OCI-LY1 (cell line): ENCODE results near the gene DHRS7B.

Experiments
- H2AFZ ChIP-seq: fragments of 200-600 bp; sonication (generic), shearing (Covaris generic); 2 replicates; pipeline ENCODE4 v1.6.0; 2014; ENCODE audit warnings: antibody characterized with exemption, mild to moderate bottlenecking, low read length
- H3F3A ChIP-seq: fragments of 200-600 bp; sonication (generic), shearing (Covaris generic); 2 replicates; pipeline ENCODE4 v1.6.0; 2014; ENCODE audit warnings: mild to moderate bottlenecking, antibody characterized with exemption, low read length, moderate library complexity; ENCODE audit not compliant: insufficient read depth
- H3K27ac ChIP-seq: fragments of 200-600 bp; sonication (generic); 2 replicates; pipeline ENCODE4 v1.5.1; 2014; ENCODE audit warnings: low read length, mixed run types, mild to moderate bottlenecking, low read depth; ENCODE audit not compliant: poor library complexity, severe bottlenecking
- H3K27me3 ChIP-seq: fragments of 200-600 bp; sonication (generic); 2 replicates; pipeline ENCODE4 v1.6.0; 2014; ENCODE audit warnings: antibody characterized with exemption, mild to moderate bottlenecking, low read length, moderate library complexity; ENCODE audit not compliant: insufficient read depth
- H3K36me3 ChIP-seq: fragments of 200-600 bp; sonication (generic); 2 replicates; pipeline ENCODE4 v1.6.1; 2014; ENCODE audit warnings: mild to moderate bottlenecking, antibody characterized with exemption, low read length, moderate library complexity, mixed read lengths; ENCODE audit not compliant: insufficient read depth
- H3K4me1 ChIP-seq: fragments of 200-600 bp; sonication (generic); 2 replicates; pipeline ENCODE4 v1.5.1; 2014; ENCODE audit warnings: mild to moderate bottlenecking, low read length, moderate library complexity; ENCODE audit not compliant: insufficient read depth, severe bottlenecking
- H3K4me2 ChIP-seq: fragments of 200-600 bp; sonication (generic), shearing (Covaris generic); 2 replicates; pipeline ENCODE4 v1.6.1; 2014; ENCODE audit warnings: low read length
- H3K4me3 ChIP-seq: fragments of 200-600 bp; sonication (generic); 2 replicates; pipeline ENCODE4 v1.5.1; 2014; ENCODE audit warnings: low read length, low read depth, mild to moderate bottlenecking, mixed read lengths; ENCODE audit not compliant: poor library complexity, severe bottlenecking
- H3K79me2 ChIP-seq: fragments of 200-600 bp; shearing (Covaris generic); 2 replicates; pipeline ENCODE4 v1.6.1; 2016; ENCODE audit warnings: mixed run types, low read length, mixed read lengths; ENCODE audit not compliant: insufficient read depth
- H3K9ac ChIP-seq: fragments of 200-600 bp; sonication (generic), shearing (Covaris generic); 2 replicates; pipeline ENCODE4 v1.6.1; 2014; ENCODE audit warnings: mild to moderate bottlenecking, low read length, mixed read lengths
- H3K9me2 ChIP-seq: fragments of 200-600 bp; sonication (generic), shearing (Covaris generic); 2 replicates; pipeline ENCODE4 v1.6.1; 2014; ENCODE audit warnings: low read depth, mild to moderate bottlenecking, low read length, mixed read lengths
- H3K9me3 ChIP-seq: fragments of 200-600 bp; shearing (Covaris generic); 2 replicates; pipeline ENCODE4 v1.6.1; 2014; ENCODE audit warnings: low read length, mixed read lengths
- H4K20me1 ChIP-seq: fragments of 200-600 bp; sonication (generic), shearing (Covaris generic); 2 replicates; pipeline ENCODE4 v1.6.0; 2016; ENCODE audit warnings: mild to moderate bottlenecking, low read length; ENCODE audit not compliant: insufficient read depth
- EZH2 ChIP-seq: fragments of 200-600 bp; sonication (generic), shearing (Covaris generic); IDR thresholded peaks from 2 replicates; pipeline ENCODE4 v1.8.0; 2017; ENCODE audit warnings: borderline replicate concordance, mixed run types, mild to moderate bottlenecking, antibody characterized with exemption, low read length, moderate library complexity, mixed read lengths
- TF ChIP-seq, protein P1 (sequence below): fragments of 200-600 bp; sonication (generic), shearing (Covaris generic); IDR thresholded peaks from 2 replicates; pipeline ENCODE4 v1.5.1; 2017; ENCODE audit warnings: mild to moderate bottlenecking, antibody characterized with exemption, low read length, moderate library complexity, mixed read lengths

The DHRS7B gene

DNA sequence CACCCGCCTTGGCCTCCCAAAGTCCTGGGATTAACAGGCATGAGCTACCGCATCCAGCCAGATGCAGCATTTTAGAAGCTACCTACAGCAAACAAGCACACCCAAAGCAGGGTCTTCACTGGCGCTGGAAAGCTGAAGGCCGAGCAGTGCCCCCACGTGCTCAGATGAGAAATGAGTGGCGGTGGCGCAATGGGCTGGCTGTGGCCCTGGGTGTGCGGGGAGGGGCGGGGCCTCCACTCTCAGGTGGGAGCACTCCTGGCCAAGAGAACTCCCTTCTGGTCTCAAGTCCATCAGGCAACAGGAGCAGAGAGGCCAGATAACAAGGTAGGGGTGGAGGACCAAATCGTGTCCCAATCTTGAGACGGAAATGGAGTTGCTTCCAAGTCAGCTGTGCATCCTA, 75.1 kb downstream of the DHRS7B start:
- no peaks in the 10 kb centered on the region for H4K20me1 ChIP-seq
- no peaks in the 10 kb centered on the region for H3K9me3 ChIP-seq
- no peak overlapping the region for H2AFZ ChIP-seq
- no peak overlapping the region for H3K9ac ChIP-seq
- peaks cover 34% of the 10 kb centered on the region for H3K79me2 ChIP-seq
- peaks cover 33% of the 10 kb centered on the region for H3K4me1 ChIP-seq
- no peaks in the 10 kb centered on the region for H3F3A ChIP-seq
- no peak overlapping the region for H3K27ac ChIP-seq
- H3K4me3 ChIP-seq: no peak overlapping the region
- no peaks in the 10 kb centered on the region for H3K27me3 ChIP-seq
- H3K9me2 ChIP-seq: no peaks in the 10 kb centered on the region
- peaks cover 32% of the 10 kb centered on the region for H3K36me3 ChIP-seq
- TF ChIP-seq, protein P1, sequence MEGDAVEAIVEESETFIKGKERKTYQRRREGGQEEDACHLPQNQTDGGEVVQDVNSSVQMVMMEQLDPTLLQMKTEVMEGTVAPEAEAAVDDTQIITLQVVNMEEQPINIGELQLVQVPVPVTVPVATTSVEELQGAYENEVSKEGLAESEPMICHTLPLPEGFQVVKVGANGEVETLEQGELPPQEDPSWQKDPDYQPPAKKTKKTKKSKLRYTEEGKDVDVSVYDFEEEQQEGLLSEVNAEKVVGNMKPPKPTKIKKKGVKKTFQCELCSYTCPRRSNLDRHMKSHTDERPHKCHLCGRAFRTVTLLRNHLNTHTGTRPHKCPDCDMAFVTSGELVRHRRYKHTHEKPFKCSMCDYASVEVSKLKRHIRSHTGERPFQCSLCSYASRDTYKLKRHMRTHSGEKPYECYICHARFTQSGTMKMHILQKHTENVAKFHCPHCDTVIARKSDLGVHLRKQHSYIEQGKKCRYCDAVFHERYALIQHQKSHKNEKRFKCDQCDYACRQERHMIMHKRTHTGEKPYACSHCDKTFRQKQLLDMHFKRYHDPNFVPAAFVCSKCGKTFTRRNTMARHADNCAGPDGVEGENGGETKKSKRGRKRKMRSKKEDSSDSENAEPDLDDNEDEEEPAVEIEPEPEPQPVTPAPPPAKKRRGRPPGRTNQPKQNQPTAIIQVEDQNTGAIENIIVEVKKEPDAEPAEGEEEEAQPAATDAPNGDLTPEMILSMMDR: no peak
- no peak for TF ChIP-seq EZH2
- H3K4me2 ChIP-seq: no peak overlapping the region; the same call in 1 of the 2 replicates

DNA sequence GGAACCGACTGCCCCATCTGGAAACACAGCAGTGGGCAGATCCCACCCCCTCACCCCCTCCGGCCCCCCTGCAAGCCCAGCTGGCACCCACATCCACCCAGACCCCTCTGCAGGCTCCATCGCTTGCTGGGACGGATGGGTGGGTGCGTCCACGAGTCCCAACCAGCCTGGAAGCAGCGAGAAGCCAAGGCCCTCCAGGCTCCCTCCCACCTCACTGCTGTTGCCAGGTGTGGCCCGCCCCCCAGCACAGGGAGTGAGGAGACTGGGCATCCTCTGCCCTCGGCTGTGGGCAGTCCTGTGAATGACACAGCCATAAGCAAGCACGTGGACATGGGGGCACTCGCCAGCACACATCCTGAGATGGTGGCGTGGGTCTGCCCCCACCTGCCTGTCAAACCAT, 75.7 kb downstream of the DHRS7B start:
- H3K27me3 ChIP-seq: no peaks in the 10 kb centered on the region
- no peak overlapping the region for H2AFZ ChIP-seq
- H3K27ac ChIP-seq: no peak overlapping the region
- peaks cover 33% of the 10 kb centered on the region for H3K4me1 ChIP-seq
- H3K9ac ChIP-seq: no peak overlapping the region
- TF ChIP-seq, protein P1: no peak
- no peak for TF ChIP-seq EZH2
- H3K9me2 ChIP-seq: no peaks in the 10 kb centered on the region
- no peaks in the 10 kb centered on the region for H3F3A ChIP-seq
- H3K4me3 ChIP-seq: no peak overlapping the region
- H4K20me1 ChIP-seq: no peaks in the 10 kb centered on the region
- peaks cover 40% of the 10 kb centered on the region for H3K79me2 ChIP-seq
- peaks cover 31% of the 10 kb centered on the region for H3K36me3 ChIP-seq
- no peaks in the 10 kb centered on the region for H3K9me3 ChIP-seq
- no peak overlapping the region for H3K4me2 ChIP-seq

DNA sequence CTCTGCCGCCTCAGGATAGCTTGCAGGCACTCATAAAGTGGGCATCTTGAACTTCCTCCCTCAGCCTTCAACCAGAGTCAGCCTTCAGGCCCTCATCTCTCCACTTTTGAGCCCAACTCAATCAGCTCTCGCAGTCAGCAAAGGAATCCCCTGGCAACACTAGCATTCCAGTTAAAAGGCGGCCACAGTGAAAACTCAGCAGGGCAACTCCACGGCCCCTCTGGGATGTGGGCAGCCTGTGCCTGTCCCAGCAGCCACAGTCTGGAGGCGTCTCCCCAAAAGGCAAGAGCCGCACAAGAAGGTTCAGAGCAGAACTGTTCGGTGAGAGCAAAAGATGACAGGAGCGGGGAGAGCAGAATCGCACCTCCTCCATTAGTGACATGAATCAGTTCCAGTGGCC, 78.2 kb downstream of the DHRS7B start:
- TF ChIP-seq, protein P1: no peak
- no peak for TF ChIP-seq EZH2
- no peak overlapping the region for H3K9ac ChIP-seq

More for the DNA sequence above, 78.2 kb downstream of the DHRS7B start:
- no peaks in the 10 kb centered on the region for H4K20me1 ChIP-seq
- H3K27me3 ChIP-seq: no peaks in the 10 kb centered on the region
- H3K4me3 ChIP-seq: no peak overlapping the region
- H3K36me3 ChIP-seq: peaks cover 36% of the 10 kb centered on the region; the same call in 1 of the 2 replicates
- no peaks in the 10 kb centered on the region for H3K9me2 ChIP-seq
- no peak overlapping the region for H3K27ac ChIP-seq
- no peaks in the 10 kb centered on the region for H3F3A ChIP-seq
- peaks cover 59% of the 10 kb centered on the region for H3K79me2 ChIP-seq
- H3K4me1 ChIP-seq: peaks cover 23% of the 10 kb centered on the region
- H3K4me2 ChIP-seq: no peak overlapping the region
- H2AFZ ChIP-seq: no peak overlapping the region
- H3K9me3 ChIP-seq: no peaks in the 10 kb centered on the region
